IMR-90 (cell line): Measurements from ENCODE around the gene CYB561D2. TPM values are rescaled to one million over a fixed set of nuclear protein-coding genes. Genes with fewer than 3 reads are reported as not detected.

ENCODE experiments used
- ATAC-seq: fragments of 200-7000 bp; cut with Tn5 transposase; 2 replicates; pipeline ENCODE4 v1.9.1; 2020; ENCODE audit warnings: low read depth, mild to moderate bottlenecking, moderate library complexity
- BruUV-seq: library from RNA; stranded (reverse); fragments of 400-500 nt; replicated peaks from 2 replicates; lab custom pipeline; 2021; lab: Mats Ljungman, UMichigan
- CTCF ChIA-PET: fragments of 300-600 bp; formaldehyde crosslinking; extraction: SDS; loops from one replicate; lab custom pipeline; 2021; ENCODE audit warnings: antibody characterized with exemption; lab: Yijun Ruan, JAX
- POLR2A ChIA-PET: fragments of 300-600 bp; sonication (Branson Sonifier 250); formaldehyde crosslinking; loops from one replicate; lab custom pipeline; 2022; ENCODE audit warnings: antibody characterized with exemption; ENCODE audit not compliant: unreplicated experiment; lab: Charles Lee
- DNase-seq: peaks from one replicate; pipeline ENCODE4 v3.0.0; 2013
- H2AFZ ChIP-seq: replicated peaks from 2 replicates; pipeline ENCODE3; 2013; ENCODE audit warnings: low read length, mild to moderate bottlenecking; ENCODE audit not compliant: poor library complexity
- H2AK5ac ChIP-seq: 2 replicates; pipeline ENCODE4 v1.6.1; 2013; ENCODE audit warnings: low read depth, low read length, inconsistent platforms
- H2AK9ac ChIP-seq: replicated peaks from 2 replicates; pipeline ENCODE3; 2013; ENCODE audit warnings: mild to moderate bottlenecking, low read depth, low read length, moderate library complexity; ENCODE audit not compliant: poor library complexity
- H2BK120ac ChIP-seq: 2 replicates; pipeline ENCODE4 v1.6.1; 2013; ENCODE audit warnings: low read depth, low read length, inconsistent platforms
- H2BK15ac ChIP-seq: 3 replicates; pipeline ENCODE4 v1.6.1; 2013; ENCODE audit warnings: low read depth, low read length, inconsistent platforms
- H2BK20ac ChIP-seq: 2 replicates; pipeline ENCODE4 v1.6.1; 2013; ENCODE audit warnings: low read depth, mild to moderate bottlenecking, inconsistent platforms, low read length, moderate library complexity
- H2BK5ac ChIP-seq: 2 replicates; pipeline ENCODE4 v1.6.1; 2013; ENCODE audit warnings: mild to moderate bottlenecking, low read depth, low read length, inconsistent platforms; ENCODE audit not compliant: poor library complexity, severe bottlenecking
- H3K14ac ChIP-seq: replicated peaks from 2 replicates; pipeline ENCODE4 v1.6.1; 2013; ENCODE audit warnings: low read depth, low read length, inconsistent platforms
- H3K18ac ChIP-seq: 2 replicates; pipeline ENCODE4 v1.6.1; 2013; ENCODE audit warnings: low read depth, low read length, control low read depth
- H3K23ac ChIP-seq: 2 replicates; pipeline ENCODE4 v1.6.1; 2013; ENCODE audit warnings: low read depth, low read length, inconsistent platforms
- H3K27ac ChIP-seq: 2 replicates; pipeline ENCODE4 v1.5.1; 2013; ENCODE audit warnings: mild to moderate bottlenecking, control low read depth, low read length; ENCODE audit not compliant: insufficient read depth
- H3K27me3 ChIP-seq: 2 replicates; pipeline ENCODE4 v1.6.1; 2013; ENCODE audit warnings: low read length; ENCODE audit not compliant: control insufficient read depth, insufficient read depth
- H3K36me3 ChIP-seq: 2 replicates; pipeline ENCODE4 v1.6.1; 2013; ENCODE audit warnings: low read length, mixed read lengths; ENCODE audit not compliant: control insufficient read depth, insufficient read depth
- H3K4ac ChIP-seq: 2 replicates; pipeline ENCODE4 v1.6.1; 2013; ENCODE audit warnings: low read depth, low read length, inconsistent platforms
- H3K4me1 ChIP-seq: 2 replicates; pipeline ENCODE4 v1.6.1; 2013; ENCODE audit warnings: low read length, mixed read lengths; ENCODE audit not compliant: control insufficient read depth, insufficient read depth
- H3K4me2 ChIP-seq: 2 replicates; pipeline ENCODE4 v1.6.1; 2013; ENCODE audit warnings: low read depth, mild to moderate bottlenecking, control low read depth, low read length, moderate library complexity
- H3K4me3 ChIP-seq: 2 replicates; pipeline ENCODE4 v1.5.1; 2013; ENCODE audit warnings: low read depth, mild to moderate bottlenecking, control low read depth, low read length, moderate library complexity; ENCODE audit not compliant: insufficient read depth
- H3K56ac ChIP-seq: 2 replicates; pipeline ENCODE4 v1.6.1; 2013; ENCODE audit warnings: low read length, inconsistent platforms; ENCODE audit not compliant: insufficient read depth; ENCODE audit errors: extremely low read depth
- H3K79me1 ChIP-seq, 2 experiments: 2 replicates each; pipeline ENCODE4 v1.6.1; 2013; ENCODE audit warnings: low read length in 2 of 2, inconsistent platforms in 1 of 2, low read depth in 1 of 2
- H3K9ac ChIP-seq: 2 replicates; pipeline ENCODE4 v1.6.1; 2013; ENCODE audit warnings: low read depth, low read length, control low read depth
- H3K9me1 ChIP-seq: 2 replicates; pipeline ENCODE4 v1.6.1; 2013; ENCODE audit warnings: low read length, inconsistent platforms; ENCODE audit not compliant: insufficient read depth
- H3K9me3 ChIP-seq: 2 replicates; pipeline ENCODE4 v1.6.1; 2013; ENCODE audit warnings: low read length; ENCODE audit not compliant: control insufficient read depth, insufficient read depth
- H4K20me1 ChIP-seq: 2 replicates; pipeline ENCODE4 v1.6.1; 2013; ENCODE audit warnings: low read length, inconsistent platforms; ENCODE audit not compliant: insufficient read depth
- H4K5ac ChIP-seq: 2 replicates; pipeline ENCODE4 v1.6.1; 2013; ENCODE audit warnings: mild to moderate bottlenecking, low read depth, low read length, control low read depth
- H4K8ac ChIP-seq, 2 experiments: 2 replicates each; pipeline ENCODE4 v1.6.1; 2013; ENCODE audit warnings: low read depth in 2 of 2, low read length in 2 of 2, control low read depth in 1 of 2, inconsistent platforms in 1 of 2
- H4K91ac ChIP-seq: 2 replicates; pipeline ENCODE4 v1.6.1; 2013; ENCODE audit warnings: low read depth, low read length, inconsistent platforms; ENCODE audit not compliant: insufficient read depth
- BHLHE40 ChIP-seq: fragments of 150-350 bp; IDR thresholded peaks from 2 replicates; pipeline ENCODE4 v1.6.1; 2016; ENCODE audit warnings: mild to moderate bottlenecking, low read depth, low read length
- CEBPB ChIP-seq: IDR thresholded peaks from 2 replicates; pipeline ENCODE4 v1.6.1; 2012; ENCODE audit warnings: low read depth, low read length, improper control_type of control experiment
- CHD1 ChIP-seq: IDR thresholded peaks from 2 replicates; pipeline ENCODE4 v1.6.1; 2012; ENCODE audit warnings: low read depth, low read length, improper control_type of control experiment
- CTCF ChIP-seq: conservative IDR thresholded peaks from 2 replicates; pipeline ENCODE4 v1.5.1; 2012; ENCODE audit warnings: mild to moderate bottlenecking, low read depth, low read length, improper control_type of control experiment
- ELK1 ChIP-seq: fragments of 150-350 bp; IDR thresholded peaks from 2 replicates; pipeline ENCODE4 v1.6.1; 2016; ENCODE audit warnings: low read depth, mild to moderate bottlenecking, low read length, moderate library complexity, borderline replicate concordance
- FOS ChIP-seq: fragments of 150-350 bp; IDR thresholded peaks from 2 replicates; pipeline ENCODE4 v1.6.1; 2016; ENCODE audit warnings: low read depth, low read length
- MAFK ChIP-seq: IDR thresholded peaks from 2 replicates; pipeline ENCODE4 v1.6.1; 2012; ENCODE audit warnings: low read depth, low read length, improper control_type of control experiment
- MAZ ChIP-seq: IDR thresholded peaks from 2 replicates; pipeline ENCODE4 v1.6.1; 2012; ENCODE audit warnings: low read depth, mild to moderate bottlenecking, low read length, improper control_type of control experiment, moderate library complexity, borderline replicate concordance
- MXI1 ChIP-seq: IDR thresholded peaks from 2 replicates; pipeline ENCODE4 v1.6.1; 2012; ENCODE audit warnings: low read depth, mild to moderate bottlenecking, low read length, moderate library complexity, borderline replicate concordance
- NFE2L2 ChIP-seq: fragments of 150-350 bp; IDR thresholded peaks from 2 replicates; pipeline ENCODE4 v1.6.1; 2016; ENCODE audit warnings: low read depth, mild to moderate bottlenecking, low read length
- POLR2A ChIP-seq: IDR thresholded peaks from 2 replicates; pipeline ENCODE4 v1.6.1; 2012; ENCODE audit warnings: mild to moderate bottlenecking, low read depth, low read length
- RAD21 ChIP-seq: IDR thresholded peaks from 2 replicates; pipeline ENCODE4 v1.6.1; 2012; ENCODE audit warnings: low read length, improper control_type of control experiment
- RCOR1 ChIP-seq: IDR thresholded peaks from 2 replicates; pipeline ENCODE4 v1.6.1; 2012; ENCODE audit warnings: mild to moderate bottlenecking, low read length, improper control_type of control experiment; ENCODE audit not compliant: insufficient replicate concordance
- RFX5 ChIP-seq: IDR thresholded peaks from 2 replicates; pipeline ENCODE4 v1.8.0; 2012; ENCODE audit warnings: low read depth, mild to moderate bottlenecking, low read length, moderate library complexity
- SMC3 ChIP-seq: fragments of 150-350 bp; IDR thresholded peaks from 2 replicates; pipeline ENCODE4 v1.6.1; 2016; ENCODE audit warnings: low read depth, mild to moderate bottlenecking, antibody characterized with exemption, low read length, moderate library complexity
- USF2 ChIP-seq: fragments of 150-350 bp; IDR thresholded peaks from 2 replicates; pipeline ENCODE4 v1.6.1; 2017; ENCODE audit warnings: mild to moderate bottlenecking, antibody characterized with exemption, low read length, low read depth
- WGBS, 2 experiments: methylation state at CpG; one replicate each; pipeline versions ENCODE4 v1.1.5 to v1.1.7; 2013; ENCODE audit warnings: missing lambda C conversion rate in 2 of 2; ENCODE audit not compliant: insufficient read length in 1 of 2; ENCODE audit errors: extremely low coverage in 2 of 2; 5-methylcytosine and 5-hydroxymethylcytosine counted together
- dilution Hi-C: fragments of 300-500 bp; cut with HindIII; formaldehyde crosslinking; loops from one replicate; pipeline ENCODE4 v1.14.3; 2018; ENCODE audit warnings: low sequenced_read_pairs; ENCODE audit not compliant: unreplicated experiment
- in situ Hi-C: fragments of 300-500 bp; cut with MboI; formaldehyde crosslinking; loops from 3 replicates; pipeline ENCODE4 v1.14.3; 2019; ENCODE audit warnings: low sequenced_read_pairs, inconsistent platforms, mixed read lengths
- intact Hi-C: fragments of 100-400 bp; cut with micrococcal nuclease; formaldehyde crosslinking; loops from 2 replicates; pipeline ENCODE4 v1.10.0; 2022
- polyA plus RNA-seq, 3 experiments: library from polyadenylated mRNA; depleted of rRNA; stranded (reverse); fragments of >200 nt; gene quantifications; 2 replicates each; pipeline ENCODE4 v1.2.3, GENCODE V29; 2012; ENCODE audit warnings: low replicate concordance in 1 of 3
- total RNA-seq: library from RNA; depleted of rRNA; stranded (reverse); fragments of >200 nt; gene quantifications from 2 replicates; pipeline ENCODE4 v1.2.3, GENCODE V29; 2012

Gene CYB561D2
- total and polyA plus RNA-seq, 2 of the 4 experiments (the other 2 are of a cell fraction) = 29.2 to 31.7 TPM

- Histone ChIP-seq H2BK5ac (no peak overlapping the region), H2AK9ac (no peak overlapping the region), H3K4me2 (no peak overlapping the region), H2BK20ac (no peak overlapping the region), H3K9ac (no peak overlapping the region), H4K5ac (no peak overlapping the region), H3K18ac (no peak overlapping the region), H3K9me3 (no peaks in the 10 kb centered on the region), H2BK15ac (no peak overlapping the region), H3K4ac (no peak overlapping the region), H2AK5ac (no peak overlapping the region), H3K4me3 (no peak overlapping the region), H3K79me1 (no peaks in the 10 kb centered on the region), H4K20me1 (no peaks in the 10 kb centered on the region), H4K8ac (no peak overlapping the region), H3K27ac (no peak overlapping the region), H3K4me1 (no peaks in the 10 kb centered on the region), H3K36me3 (no peaks in the 10 kb centered on the region), H2AFZ (no peak overlapping the region), H3K9me1 (no peaks in the 10 kb centered on the region), H4K91ac (no peak overlapping the region), H3K27me3 (peaks cover 34% of the 10 kb centered on the region), H3K14ac (no peak overlapping the region), H3K56ac (no peak overlapping the region), H3K23ac (no peak overlapping the region), H2BK120ac (no peak overlapping the region)
- dilution Hi-C loops (no loop called here), in situ Hi-C loops (no loop called here), intact Hi-C loops (no loop called here)
- POLR2A ChIA-PET = interaction anchor here (0.6 kb wide), 1 partner anchor 193 kb away, joined by 4 read pairs; no protein-coding TSS in a partner anchor
- TF ChIP-seq SMC3 (no peak), RAD21 (no peak), CEBPB (no peak), MXI1 (no peak), RCOR1 (no peak), POLR2A (no peak), NFE2L2 (no peak), MAZ (no peak), MAFK (no peak), ELK1 (no peak), USF2 (no peak), RFX5 (no peak), BHLHE40 (no peak), CHD1 (no peak), CTCF (no peak), FOS (no peak)
- CTCF ChIA-PET = no interaction called here
- 40% methylated on average over 1 of the region's 17 CpGs; no CpG with 5 or more reads in 1 of the 2 experiments for WGBS, 2 experiments
- ATAC-seq = no peak
- DNase-seq = no peak
- BruUV-seq = no TSS peak
Observed at GRCh38 chr3:50380405-50381085, 29.9 kb downstream of the CYB561D2 start.
